HepG2 (cell line): ENCODE results near the gene RALY. TPM values are rescaled to one million over a fixed set of nuclear protein-coding genes. Genes with fewer than 3 reads are reported as not detected.

Experiments used
- ATAC-seq: fragments of 200-7000 bp; cut with Tn5 transposase; 3 replicates; pipeline ENCODE4 v1.9.1; 2020; ENCODE audit warnings: mild to moderate bottlenecking, moderate library complexity
- BruUV-seq: library from RNA; stranded (reverse); fragments of 400-500 nt; replicated peaks from 2 replicates; lab custom pipeline; 2021; lab: Mats Ljungman, UMichigan
- CTCF ChIA-PET: fragments of 300-600 bp; formaldehyde crosslinking; extraction: SDS; loops from one replicate; lab custom pipeline; 2021; ENCODE audit warnings: low total read pairs, inconsistent platforms, low intra/inter-chr PET ratio; lab: Yijun Ruan, JAX
- POLR2A ChIA-PET: fragments of 350-600 bp; sonication (Branson Sonifier 250); formaldehyde crosslinking; loops from one replicate; lab custom pipeline; 2020; ENCODE audit warnings: antibody characterized with exemption, inconsistent platforms; lab: Yijun Ruan, JAX
- DNase-seq: peaks from one replicate; pipeline ENCODE4 v3.0.0-alpha.2; 2015; ENCODE audit warnings: low spot score
- FAIRE-seq: peaks from 3 replicates; lab custom pipeline; 2011; peaks lifted over from hg19 to GRCh38; lab: Jason Lieb, UNC
- H2AFZ ChIP-seq: one replicate; pipeline ENCODE4 v1.6.1; 2011; ENCODE audit warnings: low read length, inconsistent platforms
- H3K27ac ChIP-seq: fragments of 300-600 bp; 3 replicates; pipeline ENCODE4 v1.8.0; 2011; ENCODE audit warnings: mixed run types, mild to moderate bottlenecking, mixed read lengths, low read length, inconsistent platforms; ENCODE audit not compliant: insufficient read depth; ENCODE audit errors: extremely low read length
- H3K27me3 ChIP-seq, 2 experiments: fragments of 200-600 bp in 1 of 2; 2 replicates in 1 of 2; 3 replicates in 1 of 2; pipeline versions ENCODE4 v1.6.0 to v1.8.0; 2011; ENCODE audit warnings: low read length in 2 of 2, mild to moderate bottlenecking in 2 of 2, moderate library complexity in 2 of 2, inconsistent platforms in 1 of 2; ENCODE audit not compliant: insufficient read depth in 2 of 2, control insufficient read depth in 1 of 2
- H3K36me3 ChIP-seq, 2 experiments: fragments of 200-600 bp in 1 of 2; replicated peaks in 1 of 2; 2 replicates in 1 of 2; 3 replicates in 1 of 2; pipeline versions ENCODE4 v1.5.1 to v1.8.0; 2011; ENCODE audit warnings: low read length in 2 of 2, inconsistent platforms in 1 of 2; ENCODE audit not compliant: insufficient read depth in 2 of 2, control insufficient read depth in 1 of 2
- H3K4me1 ChIP-seq: 2 replicates; pipeline ENCODE4 v1.5.1; 2012; ENCODE audit warnings: low read length, inconsistent platforms; ENCODE audit not compliant: insufficient read depth
- H3K4me2 ChIP-seq: 2 replicates; pipeline ENCODE4 v1.6.0; 2011; ENCODE audit warnings: low read depth, low read length, inconsistent platforms
- H3K4me3 ChIP-seq, 3 experiments: fragments of 200-600 bp in 1 of 3; sonication (generic), shearing (Covaris generic) in 1 of 3; replicated peaks in 1 of 3; 2 replicates each; pipeline ENCODE4 v1.5.1; 2011 to 2016; ENCODE audit warnings: low read length in 3 of 3, inconsistent platforms in 2 of 3, low read depth in 2 of 3, mild to moderate bottlenecking in 2 of 3, control low read depth in 1 of 3, mixed read lengths in 1 of 3; ENCODE audit not compliant: insufficient read depth in 1 of 3
- H3K79me2 ChIP-seq: one replicate; pipeline ENCODE4 v1.6.1; 2011; ENCODE audit warnings: low read length, inconsistent platforms; ENCODE audit not compliant: insufficient read depth
- H3K9ac ChIP-seq: 2 replicates; pipeline ENCODE4 v1.6.0; 2011; ENCODE audit warnings: mild to moderate bottlenecking, low read depth, low read length, inconsistent platforms; ENCODE audit not compliant: insufficient read depth
- H3K9me3 ChIP-seq: 2 replicates; pipeline ENCODE4 v1.5.1; 2012; ENCODE audit warnings: mild to moderate bottlenecking, low read length
- H4K20me1 ChIP-seq: 2 replicates; pipeline ENCODE4 v1.6.0; 2011; ENCODE audit warnings: inconsistent platforms, mild to moderate bottlenecking, low read length, moderate library complexity; ENCODE audit not compliant: insufficient read depth
- ATF7-NPFF ChIP-seq: sonication (generic); formaldehyde crosslinking; IDR thresholded peaks from 2 replicates; pipeline ENCODE4 v1.8.1; 2023; ENCODE audit warnings: mild to moderate bottlenecking, low read depth, missing genetic modification reagents, moderate library complexity
- ELF4 ChIP-seq: sonication (generic); formaldehyde crosslinking; IDR thresholded peaks from 2 replicates; pipeline ENCODE4 v1.5.0; 2020; ENCODE audit warnings: missing genetic modification reagents, mild to moderate bottlenecking, moderate library complexity, borderline replicate concordance
- HOXA5 ChIP-seq: sonication (generic); formaldehyde crosslinking; IDR thresholded peaks from 2 replicates; pipeline ENCODE4 v1.4.0; 2020; ENCODE audit warnings: missing genetic modification reagents
- JUNB ChIP-seq: sonication (generic); formaldehyde crosslinking; IDR thresholded peaks from 2 replicates; pipeline ENCODE4 v1.8.0; 2022; ENCODE audit warnings: missing genetic modification reagents, mild to moderate bottlenecking, borderline replicate concordance
- KLF12 ChIP-seq: sonication (generic); formaldehyde crosslinking; IDR thresholded peaks from 2 replicates; pipeline ENCODE4 v1.4.0; 2020; ENCODE audit warnings: missing genetic modification reagents, borderline replicate concordance
- MATR3 ChIP-seq: sonication (generic); formaldehyde crosslinking; IDR thresholded peaks from 2 replicates; pipeline ENCODE4 v1.4.0; 2020; ENCODE audit warnings: missing genetic modification reagents
- MEIS2 ChIP-seq: sonication (generic); formaldehyde crosslinking; IDR thresholded peaks from 2 replicates; pipeline ENCODE4 v1.9.0; 2021; ENCODE audit warnings: mild to moderate bottlenecking, missing genetic modification reagents
- SAFB2 ChIP-seq: sonication (generic); formaldehyde crosslinking; IDR thresholded peaks from 2 replicates; pipeline ENCODE4 v1.5.1; 2020; ENCODE audit warnings: missing genetic modification reagents, low read depth, mild to moderate bottlenecking, borderline replicate concordance
- SMARCE1 ChIP-seq: fragments of 450-650 bp; IDR thresholded peaks from 2 replicates; pipeline ENCODE4 v1.6.1; 2017; ENCODE audit warnings: borderline replicate concordance
- SRSF4 ChIP-seq: fragments of 200-400 bp; formaldehyde crosslinking; IDR thresholded peaks from one replicate; pipeline ENCODE4 v1.6.1; 2018; ENCODE audit warnings: mild to moderate bottlenecking, low read depth, low read length, moderate library complexity; ENCODE audit not compliant: poor library complexity, severe bottlenecking
- ZBTB21 ChIP-seq: sonication (generic); formaldehyde crosslinking; IDR thresholded peaks from 2 replicates; pipeline ENCODE4 v1.4.0; 2020; ENCODE audit warnings: missing genetic modification reagents
- ZNF549 ChIP-seq: sonication (generic); formaldehyde crosslinking; IDR thresholded peaks from 2 replicates; pipeline ENCODE4 v1.5.0; 2020; ENCODE audit warnings: missing genetic modification reagents
- ZNF841 ChIP-seq: sonication (generic); formaldehyde crosslinking; IDR thresholded peaks from 2 replicates; pipeline ENCODE4 v1.8.1; 2023; ENCODE audit warnings: missing genetic modification reagents, borderline replicate concordance
- WGBS: methylation state at CpG from one replicate; pipeline ENCODE4 v1.1.6; 2017; ENCODE audit warnings: low lambda C conversion rate; 5-methylcytosine and 5-hydroxymethylcytosine counted together
- in situ Hi-C: cut with HindIII; loops from 2 replicates; pipeline ENCODE4 v1.10.0; 2017; ENCODE audit warnings: low pct_unique_long_range_greater_than_20kb; ENCODE audit not compliant: extremely low pct_ligation_motif_present
- intact Hi-C: fragments of 100-400 bp; cut with micrococcal nuclease; formaldehyde crosslinking; loops from one replicate; pipeline ENCODE4 v1.10.0; 2022; ENCODE audit not compliant: unreplicated experiment
- polyA plus RNA-seq, 8 experiments: library from polyadenylated mRNA; depleted of rRNA in 3 of 8; stranded (reverse) in 7 of 8; unstranded in 1 of 8; fragments of >200 nt; fragmentation: Illumina TruSeq in 4 of 8; extraction: Trizol in 4 of 8; gene quantifications; 2 replicates each; pipeline versions ENCODE4 v1.2.1 to v1.2.3, GENCODE V29; 2011 to 2016; ENCODE audit warnings: low read depth in 4 of 8, missing spikeins in 1 of 8, mixed read lengths in 1 of 8; ENCODE audit not compliant: insufficient read depth in 1 of 8
- total RNA-seq, 5 experiments: library from RNA; depleted of rRNA; stranded (reverse); fragments of >200 nt; fragmentation: Illumina TruSeq; extraction: Trizol; gene quantifications; 2 replicates each; pipeline ENCODE4 v1.2.3, GENCODE V29; 2016; ENCODE audit warnings: low read depth in 1 of 5
- TF ChIP-seq, protein P1 (sequence below): sonication (generic); formaldehyde crosslinking; IDR thresholded peaks from 2 replicates; pipeline ENCODE4 v1.8.1; 2022; ENCODE audit warnings: low read depth, mild to moderate bottlenecking, missing genetic modification reagents
- TF ChIP-seq, protein P2 (sequence below): sonication (generic); formaldehyde crosslinking; IDR thresholded peaks from 2 replicates; pipeline ENCODE4 v1.4.0; 2020; ENCODE audit warnings: missing genetic modification reagents
- TF ChIP-seq, protein P3 (sequence below): sonication (generic); formaldehyde crosslinking; IDR thresholded peaks from 2 replicates; pipeline ENCODE4 v1.5.1; 2020; ENCODE audit warnings: mild to moderate bottlenecking, missing genetic modification reagents
- TF ChIP-seq, protein P4 (sequence below): sonication (generic); formaldehyde crosslinking; IDR thresholded peaks from 2 replicates; pipeline ENCODE4 v1.8.1; 2022; ENCODE audit warnings: mild to moderate bottlenecking, missing genetic modification reagents

RALY gene
- total and polyA plus RNA-seq, 2 of the 13 experiments (the other 11 are each of a cell fraction or from before 2014, with no cell fraction given): 178 to 186 TPM

DNA sequence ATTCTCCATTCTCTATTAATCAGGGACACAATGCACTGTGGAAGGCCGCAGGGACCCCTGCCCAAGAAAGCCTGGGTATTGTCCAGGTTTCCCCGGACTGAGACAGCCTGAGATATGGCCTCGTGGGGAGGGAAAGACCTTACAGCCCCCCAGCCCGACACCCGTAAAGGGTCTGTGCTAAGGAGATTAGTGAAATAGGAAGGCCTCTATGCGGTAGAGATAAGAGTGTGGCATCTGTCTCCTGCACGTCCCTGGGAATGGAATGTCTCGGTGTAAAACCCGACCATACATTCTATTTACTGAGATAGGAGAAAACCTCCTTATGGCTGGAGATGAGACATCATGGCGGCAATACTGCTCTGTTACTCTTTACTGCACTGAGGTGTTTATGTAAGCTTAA lies 134.1 kb downstream of the RALY start:
- no peak overlapping the region for H2AFZ ChIP-seq
- no peaks in the 10 kb centered on the region for H4K20me1 ChIP-seq
- in situ Hi-C loops: no loop called here
- H3K4me3 ChIP-seq: no peak overlapping the region
- no peaks in the 10 kb centered on the region for H3K36me3 ChIP-seq
- intact Hi-C loops: loop anchor here (2.0 kb wide), 1 partner anchor 335 kb away; no protein-coding TSS in a partner anchor
- H3K4me2 ChIP-seq: no peak overlapping the region
- H3K9me3 ChIP-seq: 0 out of 2 replicates have a peak, but pooled peaks cover 7% of the 10 kb centered on the region
- ChIA-PET CTCF (no interaction called here), POLR2A (no interaction called here)
- H3K79me2 ChIP-seq: no peaks in the 10 kb centered on the region
- FAIRE-seq (no peak), DNase-seq (no peak), ATAC-seq (no peak)
- WGBS: 78% methylated on average over 10 of the region's 10 CpGs
- BruUV-seq: no TSS peak
- peaks cover 53% of the 10 kb centered on the region for H3K4me1 ChIP-seq
- H3K9ac ChIP-seq: no peak overlapping the region
- H3K27me3 ChIP-seq: no peaks in the 10 kb centered on the region
- no peak overlapping the region for H3K27ac ChIP-seq
- TF ChIP-seq JUNB (CRISPR knock-in tag) (no peak), ZNF841 (CRISPR knock-in tag) (no peak), HOXA5 (CRISPR knock-in tag) (no peak), KLF12 (CRISPR knock-in tag) (no peak), MEIS2 (no peak), ATF7-NPFF (CRISPR knock-in tag) (no peak), SRSF4 (no peak), MATR3 (CRISPR knock-in tag) (no peak), ZNF549 (CRISPR knock-in tag) (no peak), ELF4 (CRISPR knock-in tag) (no peak), SMARCE1 (no peak), SAFB2 (CRISPR knock-in tag) (no peak), ZBTB21 (CRISPR knock-in tag) (no peak)
- TF ChIP-seq, protein P1, sequence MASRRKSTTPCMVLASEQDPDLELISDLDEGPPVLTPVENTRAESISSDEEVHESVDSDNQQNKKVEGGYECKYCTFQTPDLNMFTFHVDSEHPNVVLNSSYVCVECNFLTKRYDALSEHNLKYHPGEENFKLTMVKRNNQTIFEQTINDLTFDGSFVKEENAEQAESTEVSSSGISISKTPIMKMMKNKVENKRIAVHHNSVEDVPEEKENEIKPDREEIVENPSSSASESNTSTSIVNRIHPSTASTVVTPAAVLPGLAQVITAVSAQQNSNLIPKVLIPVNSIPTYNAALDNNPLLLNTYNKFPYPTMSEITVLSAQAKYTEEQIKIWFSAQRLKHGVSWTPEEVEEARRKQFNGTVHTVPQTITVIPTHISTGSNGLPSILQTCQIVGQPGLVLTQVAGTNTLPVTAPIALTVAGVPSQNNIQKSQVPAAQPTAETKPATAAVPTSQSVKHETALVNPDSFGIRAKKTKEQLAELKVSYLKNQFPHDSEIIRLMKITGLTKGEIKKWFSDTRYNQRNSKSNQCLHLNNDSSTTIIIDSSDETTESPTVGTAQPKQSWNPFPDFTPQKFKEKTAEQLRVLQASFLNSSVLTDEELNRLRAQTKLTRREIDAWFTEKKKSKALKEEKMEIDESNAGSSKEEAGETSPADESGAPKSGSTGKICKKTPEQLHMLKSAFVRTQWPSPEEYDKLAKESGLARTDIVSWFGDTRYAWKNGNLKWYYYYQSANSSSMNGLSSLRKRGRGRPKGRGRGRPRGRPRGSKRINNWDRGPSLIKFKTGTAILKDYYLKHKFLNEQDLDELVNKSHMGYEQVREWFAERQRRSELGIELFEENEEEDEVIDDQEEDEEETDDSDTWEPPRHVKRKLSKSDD: no peak
- TF ChIP-seq, protein P2, sequence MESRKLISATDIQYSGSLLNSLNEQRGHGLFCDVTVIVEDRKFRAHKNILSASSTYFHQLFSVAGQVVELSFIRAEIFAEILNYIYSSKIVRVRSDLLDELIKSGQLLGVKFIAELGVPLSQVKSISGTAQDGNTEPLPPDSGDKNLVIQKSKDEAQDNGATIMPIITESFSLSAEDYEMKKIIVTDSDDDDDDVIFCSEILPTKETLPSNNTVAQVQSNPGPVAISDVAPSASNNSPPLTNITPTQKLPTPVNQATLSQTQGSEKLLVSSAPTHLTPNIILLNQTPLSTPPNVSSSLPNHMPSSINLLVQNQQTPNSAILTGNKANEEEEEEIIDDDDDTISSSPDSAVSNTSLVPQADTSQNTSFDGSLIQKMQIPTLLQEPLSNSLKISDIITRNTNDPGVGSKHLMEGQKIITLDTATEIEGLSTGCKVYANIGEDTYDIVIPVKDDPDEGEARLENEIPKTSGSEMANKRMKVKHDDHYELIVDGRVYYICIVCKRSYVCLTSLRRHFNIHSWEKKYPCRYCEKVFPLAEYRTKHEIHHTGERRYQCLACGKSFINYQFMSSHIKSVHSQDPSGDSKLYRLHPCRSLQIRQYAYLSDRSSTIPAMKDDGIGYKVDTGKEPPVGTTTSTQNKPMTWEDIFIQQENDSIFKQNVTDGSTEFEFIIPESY (CRISPR knock-in tag): no peak
- TF ChIP-seq, protein P3, sequence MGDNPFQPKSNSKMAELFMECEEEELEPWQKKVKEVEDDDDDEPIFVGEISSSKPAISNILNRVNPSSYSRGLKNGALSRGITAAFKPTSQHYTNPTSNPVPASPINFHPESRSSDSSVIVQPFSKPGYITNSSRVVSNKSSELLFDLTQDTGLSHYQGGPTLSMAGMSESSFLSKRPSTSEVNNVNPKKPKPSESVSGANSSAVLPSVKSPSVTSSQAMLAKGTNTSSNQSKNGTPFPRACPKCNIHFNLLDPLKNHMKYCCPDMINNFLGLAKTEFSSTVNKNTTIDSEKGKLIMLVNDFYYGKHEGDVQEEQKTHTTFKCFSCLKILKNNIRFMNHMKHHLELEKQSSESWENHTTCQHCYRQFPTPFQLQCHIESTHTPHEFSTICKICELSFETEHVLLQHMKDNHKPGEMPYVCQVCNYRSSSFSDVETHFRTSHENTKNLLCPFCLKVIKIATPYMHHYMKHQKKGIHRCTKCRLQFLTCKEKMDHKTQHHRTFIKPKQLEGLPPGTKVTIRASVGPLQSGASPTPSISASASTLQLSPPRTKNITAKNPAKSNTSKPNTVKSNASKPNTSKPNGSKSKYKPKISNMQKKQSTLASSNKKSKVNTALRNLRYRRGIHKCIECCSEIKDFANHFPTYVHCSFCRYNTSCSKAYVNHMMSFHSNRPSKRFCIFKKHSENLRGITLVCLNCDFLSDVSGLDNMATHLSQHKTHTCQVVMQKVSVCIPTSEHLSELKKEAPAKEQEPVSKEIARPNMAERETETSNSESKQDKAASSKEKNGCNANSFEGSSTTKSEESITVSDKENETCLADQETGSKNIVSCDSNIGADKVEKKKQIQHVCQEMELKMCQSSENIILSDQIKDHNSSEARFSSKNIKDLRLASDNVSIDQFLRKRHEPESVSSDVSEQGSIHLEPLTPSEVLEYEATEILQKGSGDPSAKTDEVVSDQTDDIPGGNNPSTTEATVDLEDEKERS (CRISPR knock-in tag): no peak
- TF ChIP-seq, protein P4, sequence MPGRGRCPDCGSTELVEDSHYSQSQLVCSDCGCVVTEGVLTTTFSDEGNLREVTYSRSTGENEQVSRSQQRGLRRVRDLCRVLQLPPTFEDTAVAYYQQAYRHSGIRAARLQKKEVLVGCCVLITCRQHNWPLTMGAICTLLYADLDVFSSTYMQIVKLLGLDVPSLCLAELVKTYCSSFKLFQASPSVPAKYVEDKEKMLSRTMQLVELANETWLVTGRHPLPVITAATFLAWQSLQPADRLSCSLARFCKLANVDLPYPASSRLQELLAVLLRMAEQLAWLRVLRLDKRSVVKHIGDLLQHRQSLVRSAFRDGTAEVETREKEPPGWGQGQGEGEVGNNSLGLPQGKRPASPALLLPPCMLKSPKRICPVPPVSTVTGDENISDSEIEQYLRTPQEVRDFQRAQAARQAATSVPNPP (CRISPR knock-in tag): no peak
